Neural cell (in vitro differentiated cells): ENCODE data around the gene MAGEA3. TPM values are rescaled to one million over a fixed set of nuclear protein-coding genes. Genes with fewer than 3 reads are reported as not detected.
"Not testable (repeated sequence)": the region's sequence is repeated elsewhere in the genome, so short reads cannot be mapped to it uniquely, and the experiment has no call there.

ENCODE experiments used
- H2AFZ ChIP-seq: fragments of 200-600, 300-800 bp; sonication (generic), shearing (Covaris generic); 2 replicates; pipeline ENCODE4 v1.6.0; 2014; ENCODE audit warnings: low read depth, mild to moderate bottlenecking, antibody characterized with exemption, low read length, moderate library complexity
- H3F3A ChIP-seq: fragments of 200-600 bp; shearing (Covaris generic); 2 replicates; pipeline ENCODE4 v1.6.1; 2016; ENCODE audit warnings: mild to moderate bottlenecking, moderate library complexity, mixed read lengths, antibody characterized with exemption, low read length; ENCODE audit not compliant: insufficient read depth, poor library complexity, severe bottlenecking
- H3K27ac ChIP-seq: fragments of 200-600, 300-800 bp; sonication (generic), shearing (Covaris generic); 2 replicates; pipeline ENCODE4 v1.5.1; 2014; ENCODE audit warnings: mild to moderate bottlenecking, low read length, moderate library complexity
- H3K27me3 ChIP-seq: fragments of 300-800, 200-600 bp; sonication (generic), shearing (Covaris generic); 2 replicates; pipeline ENCODE4 v1.6.0; 2014; ENCODE audit warnings: mild to moderate bottlenecking, low read depth, low read length, moderate library complexity; ENCODE audit not compliant: insufficient read depth
- H3K36me3 ChIP-seq: fragments of 300-800, 200-600 bp; sonication (generic), shearing (Covaris generic); 2 replicates; pipeline ENCODE4 v1.5.1; 2014; ENCODE audit warnings: mild to moderate bottlenecking, antibody characterized with exemption, low read length, moderate library complexity; ENCODE audit not compliant: insufficient read depth
- H3K4me2 ChIP-seq: fragments of 300-800, 200-600 bp; sonication (generic), shearing (Covaris generic); 2 replicates; pipeline ENCODE4 v1.6.0; 2014; ENCODE audit warnings: mild to moderate bottlenecking, low read length
- H3K4me3 ChIP-seq: fragments of 300-800, 200-600 bp; sonication (generic), shearing (Covaris generic); 2 replicates; pipeline ENCODE4 v1.5.1; 2014; ENCODE audit warnings: mild to moderate bottlenecking, low read length, moderate library complexity
- H3K79me2 ChIP-seq: fragments of 200-600 bp; shearing (Covaris generic); replicated peaks from 2 replicates; pipeline ENCODE4 v1.6.0; 2014; ENCODE audit warnings: mild to moderate bottlenecking, low read length, moderate library complexity; ENCODE audit not compliant: insufficient read depth
- H3K9ac ChIP-seq: fragments of 300-800, 200-600 bp; sonication (generic), shearing (Covaris generic); 2 replicates; pipeline ENCODE4 v1.6.1; 2016; ENCODE audit warnings: mild to moderate bottlenecking, low read length, mixed read lengths
- H3K9me2 ChIP-seq: fragments of 200-600 bp; shearing (Covaris generic); 2 replicates; pipeline ENCODE4 v1.6.1; 2016; ENCODE audit warnings: mild to moderate bottlenecking, low read length, mixed read lengths; ENCODE audit not compliant: insufficient read depth
- H3K9me3 ChIP-seq: fragments of 200-600, 300-800 bp; sonication (generic), shearing (Covaris generic); 2 replicates; pipeline ENCODE4 v1.6.1; 2016; ENCODE audit warnings: mild to moderate bottlenecking, mixed run types, low read length, moderate library complexity, mixed read lengths
- H4K20me1 ChIP-seq: fragments of 200-600 bp; shearing (Covaris generic); 2 replicates; pipeline ENCODE4 v1.6.1; 2016; ENCODE audit warnings: mild to moderate bottlenecking, mixed run types; ENCODE audit not compliant: insufficient read depth
- CTCF ChIP-seq: fragments of 450-650 bp; IDR thresholded peaks from 2 replicates; pipeline ENCODE4 v1.5.1; 2014; ENCODE audit warnings: antibody characterized with exemption, mild to moderate bottlenecking, moderate library complexity; ENCODE audit not compliant: poor library complexity, severe bottlenecking
- EP300 ChIP-seq: fragments of 450-650 bp; conservative IDR thresholded peaks from 2 replicates; pipeline ENCODE4 v1.6.1; 2014; ENCODE audit warnings: antibody characterized with exemption, mild to moderate bottlenecking, moderate library complexity; ENCODE audit not compliant: poor library complexity, severe bottlenecking
- EZH2 ChIP-seq: fragments of 200-600, 300-800 bp; shearing (Covaris generic), sonication (generic); IDR thresholded peaks from 2 replicates; pipeline ENCODE4 v1.6.1; 2014; ENCODE audit warnings: antibody characterized with exemption, low read length, borderline replicate concordance, mild to moderate bottlenecking; ENCODE audit not compliant: insufficient read depth, poor library complexity, severe bottlenecking
- MXI1 ChIP-seq: fragments of 450-650 bp; conservative IDR thresholded peaks from 2 replicates; pipeline ENCODE4 v1.6.1; 2014; ENCODE audit warnings: antibody characterized with exemption, mild to moderate bottlenecking; ENCODE audit not compliant: poor library complexity, severe bottlenecking
- POLR2AphosphoS5 ChIP-seq: IDR thresholded peaks from 2 replicates; pipeline ENCODE4 v1.6.1; 2012
- RAD21 ChIP-seq: fragments of 450-650 bp; conservative IDR thresholded peaks from 2 replicates; pipeline ENCODE4 v1.6.1; 2014; ENCODE audit warnings: antibody characterized with exemption, mild to moderate bottlenecking, moderate library complexity
- REST ChIP-seq: IDR thresholded peaks from 2 replicates; pipeline ENCODE4 v1.6.1; 2012; ENCODE audit warnings: borderline replicate concordance
- SMC3 ChIP-seq: fragments of 450-650 bp; conservative IDR thresholded peaks from 2 replicates; pipeline ENCODE4 v1.6.1; 2014; ENCODE audit warnings: antibody characterized with exemption, mild to moderate bottlenecking, moderate library complexity; ENCODE audit not compliant: poor library complexity
- TAF1 ChIP-seq: IDR thresholded peaks from 2 replicates; pipeline ENCODE4 v1.6.1; 2012; ENCODE audit warnings: low read depth
- polyA minus RNA-seq: library from RNA; depleted of rRNA, polyadenylated mRNA; stranded (reverse); fragments of >200 nt; gene quantifications from 2 replicates; pipeline ENCODE4 v1.2.3, GENCODE V29; 2014
- polyA plus RNA-seq: library from polyadenylated mRNA; depleted of rRNA; stranded (reverse); fragments of >200 nt; gene quantifications from 2 replicates; pipeline ENCODE4 v1.2.3, GENCODE V29; 2014

MAGEA3 gene
- polyA plus RNA-seq (not detected in 2 replicates), polyA minus RNA-seq (not detected in 2 replicates)

- not testable (repeated sequence) for H3K36me3 ChIP-seq, H4K20me1 ChIP-seq, H3K9ac ChIP-seq, H3K27me3 ChIP-seq, H3K79me2 ChIP-seq, H3K9me3 ChIP-seq, H2AFZ ChIP-seq, H3K9me2 ChIP-seq, H3K4me2 ChIP-seq, H3K4me3 ChIP-seq, H3K27ac ChIP-seq, H3F3A ChIP-seq
Measured at GRCh38 chrX:152697952-152698931, at the start of gene MAGEA3. TSS of gene MAGEA3 (plus strand) at chrX:152698794. CDS start at chrX:152700833, 2,039 bp downstream.

- H3K27me3 ChIP-seq, result no peaks in the 10 kb centered on the region
- no peak overlapping the region for H3K9ac ChIP-seq
- H3K4me3 ChIP-seq, result no peak overlapping the region
- H3K9me3 ChIP-seq, result no peaks in the 10 kb centered on the region
- no peak overlapping the region for H2AFZ ChIP-seq
- no peaks in the 10 kb centered on the region for H4K20me1 ChIP-seq
- H3K27ac ChIP-seq, result no peak overlapping the region
- TF ChIP-seq EP300 (no peak), POLR2AphosphoS5 (no peak), REST (no peak), MXI1 (no peak), CTCF (no peak), SMC3 (no peak), EZH2 (no peak), TAF1 (no peak), RAD21 (no peak)
- H3K9me2 ChIP-seq, result no peaks in the 10 kb centered on the region
- H3F3A ChIP-seq, result no peaks in the 10 kb centered on the region
- H3K79me2 ChIP-seq, result no peaks in the 10 kb centered on the region
- no peak overlapping the region for H3K4me2 ChIP-seq
- H3K36me3 ChIP-seq, result no peaks in the 10 kb centered on the region
Measured at GRCh38 chrX:152652060-152652459, 46.5 kb upstream of the MAGEA3 start.
